GM19397 (cell line): Measurements from ENCODE around the gene HIP1R.
"Not testable (repeated sequence)": the region's sequence is repeated elsewhere in the genome, so short reads cannot be mapped to it uniquely, and the experiment has no call there.

Experiments used
- ATAC-seq: cut with Tn5 transposase; IDR thresholded peaks from one replicate; pipeline ENCODE4 v1.9.1; 2021; ENCODE audit warnings: mild to moderate bottlenecking, moderate library complexity; ENCODE audit not compliant: unreplicated experiment

HIP1R gene

GRCh38 chr12:122834921-122835749, at the start of gene HIP1R:
TSS of gene HIP1R (plus strand) at chr12:122835457. CDS start at chr12:122835551, 94 bp downstream.
- no peak for ATAC-seq

GRCh38 chr12:122785503-122785902, 49.8 kb upstream of the HIP1R start:
- ATAC-seq: no peak

GRCh38 chr12:122788387-122788786, 46.9 kb upstream of the HIP1R start:
- ATAC-seq: no peak

- no peak for ATAC-seq
These were observed 45.6 kb upstream of the HIP1R start for GRCh38 chr12:122789637-122790036.

GRCh38 chr12:122790393-122791075, 44.7 kb upstream of the HIP1R start:
- no peak for ATAC-seq

- ATAC-seq: no peak
These were observed 41.6 kb upstream of the HIP1R start for GRCh38 chr12:122793685-122794106.

GRCh38 chr12:122795807-122796206, 39.5 kb upstream of the HIP1R start:
- ATAC-seq: no peak

GRCh38 chr12:122799641-122800243, 35.5 kb upstream of the HIP1R start:
- ATAC-seq: no peak

GRCh38 chr12:122803937-122804336, 31.3 kb upstream of the HIP1R start:
- ATAC-seq: no peak

GRCh38 chr12:122804957-122805356, 30.3 kb upstream of the HIP1R start:
- not testable (repeated sequence) for ATAC-seq

- ATAC-seq: no peak
These were observed 27.6 kb upstream of the HIP1R start for GRCh38 chr12:122807651-122808050.

- ATAC-seq: no peak
These were observed 23.5 kb upstream of the HIP1R start for GRCh38 chr12:122811777-122812176.

GRCh38 chr12:122813310-122813713, 21.9 kb upstream of the HIP1R start:
- ATAC-seq: no peak

GRCh38 chr12:122819209-122819785, 16.0 kb upstream of the HIP1R start:
- no peak for ATAC-seq

GRCh38 chr12:122820138-122820537, 15.1 kb upstream of the HIP1R start:
- ATAC-seq: no peak

- ATAC-seq: peak; percentile 42
These were observed 14.4 kb upstream of the HIP1R start for GRCh38 chr12:122820838-122821271.

- ATAC-seq: no peak
These were observed 11.8 kb upstream of the HIP1R start for GRCh38 chr12:122823429-122823828.

GRCh38 chr12:122825773-122826724, 9.2 kb upstream of the HIP1R start:
- ATAC-seq: no peak

- ATAC-seq: no peak
These were observed 8.0 kb upstream of the HIP1R start for GRCh38 chr12:122827258-122827657.

- no peak for ATAC-seq
These were observed 4.6 kb upstream of the HIP1R start for GRCh38 chr12:122830517-122831214.
